ENCODE results near the gene LACTBL1.
"Not testable (repeated sequence)": the region's sequence is repeated elsewhere in the genome, so short reads cannot be mapped to it uniquely, and the experiment has no call there.

The LACTBL1 gene, protein sequence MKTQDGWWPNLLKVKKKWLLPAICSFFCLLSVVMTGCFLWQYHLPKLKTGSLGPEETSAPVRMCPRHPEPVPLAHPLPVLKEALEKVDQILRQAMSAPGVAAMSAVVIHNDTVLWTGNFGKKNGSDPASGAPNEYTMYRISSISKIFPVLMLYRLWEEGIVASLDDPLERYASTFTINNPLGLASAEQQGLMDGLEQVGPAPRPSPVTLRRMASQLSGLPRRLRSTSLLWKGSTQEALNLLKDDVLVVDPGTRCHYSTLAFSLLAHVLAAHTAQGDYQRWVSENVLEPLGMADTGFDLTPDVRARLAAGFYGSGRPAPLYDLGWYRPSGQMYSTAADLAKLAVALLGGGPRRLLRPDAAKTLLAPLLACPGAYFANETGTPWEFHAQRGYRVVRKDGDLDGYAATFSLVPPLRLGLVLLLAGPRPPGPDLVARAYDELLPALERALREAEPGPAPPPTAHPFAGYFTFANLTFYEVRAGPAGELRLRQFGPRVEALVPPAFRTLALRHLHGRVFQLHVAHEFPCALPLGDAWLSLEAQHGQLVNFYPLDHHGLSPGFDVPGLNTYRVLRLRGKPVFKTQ

DNA sequence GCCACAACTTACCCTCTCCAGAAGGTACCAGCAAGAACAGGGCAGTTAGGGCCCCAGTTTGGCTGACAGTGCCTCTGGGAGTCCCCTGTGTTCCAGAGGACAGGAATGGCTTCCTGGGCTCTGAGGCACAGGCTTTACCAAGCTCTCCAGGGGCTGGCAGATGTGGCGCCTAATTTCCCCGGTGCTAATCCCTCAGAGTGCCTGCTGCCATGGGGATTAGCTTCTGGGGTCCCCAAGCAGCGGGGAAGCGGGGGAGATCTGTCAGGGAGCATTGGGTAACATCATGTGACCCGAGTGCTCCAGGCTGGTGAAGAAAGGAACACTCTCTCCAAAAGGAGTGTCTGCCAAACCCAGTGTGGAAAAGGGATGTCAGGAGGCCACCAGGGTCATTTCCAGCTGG, at the start of gene LACTBL1:
LACTBL1 (minus strand) TSS at position 107 of the 400 bp plus-strand sequence. CDS start 550 bp downstream, outside the sequence.
- no peak for DNase-seq (ENCODE audit: low read depth)
- H3K4me3 ChIP-seq (ENCODE audit: low read depth, low read length), result no peak within 1 kb of the TSS

DNA sequence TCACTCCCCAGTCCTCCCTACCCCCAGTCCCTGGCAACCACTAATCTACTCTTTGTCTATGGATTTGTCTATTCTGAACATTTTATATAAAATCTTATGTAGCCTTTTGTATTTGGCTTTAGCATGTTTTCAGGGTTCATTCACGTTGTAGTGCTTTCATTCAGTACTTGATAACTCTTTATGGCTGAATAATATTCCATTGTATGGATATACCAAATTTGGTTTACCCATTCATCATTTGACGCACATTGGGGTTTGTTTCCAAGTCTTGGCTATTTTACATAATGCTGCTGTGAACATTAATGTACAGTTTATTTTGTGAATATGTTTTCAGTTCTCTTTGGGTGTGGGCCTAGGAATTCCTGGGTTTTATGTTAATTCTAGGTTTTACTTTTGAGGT, 49.2 kb upstream of the LACTBL1 start:
- DNase-seq (ENCODE audit: low read depth), result no peak
- H3K4me3 ChIP-seq (ENCODE audit: low read depth, low read length), result no peak overlapping the region

DNA sequence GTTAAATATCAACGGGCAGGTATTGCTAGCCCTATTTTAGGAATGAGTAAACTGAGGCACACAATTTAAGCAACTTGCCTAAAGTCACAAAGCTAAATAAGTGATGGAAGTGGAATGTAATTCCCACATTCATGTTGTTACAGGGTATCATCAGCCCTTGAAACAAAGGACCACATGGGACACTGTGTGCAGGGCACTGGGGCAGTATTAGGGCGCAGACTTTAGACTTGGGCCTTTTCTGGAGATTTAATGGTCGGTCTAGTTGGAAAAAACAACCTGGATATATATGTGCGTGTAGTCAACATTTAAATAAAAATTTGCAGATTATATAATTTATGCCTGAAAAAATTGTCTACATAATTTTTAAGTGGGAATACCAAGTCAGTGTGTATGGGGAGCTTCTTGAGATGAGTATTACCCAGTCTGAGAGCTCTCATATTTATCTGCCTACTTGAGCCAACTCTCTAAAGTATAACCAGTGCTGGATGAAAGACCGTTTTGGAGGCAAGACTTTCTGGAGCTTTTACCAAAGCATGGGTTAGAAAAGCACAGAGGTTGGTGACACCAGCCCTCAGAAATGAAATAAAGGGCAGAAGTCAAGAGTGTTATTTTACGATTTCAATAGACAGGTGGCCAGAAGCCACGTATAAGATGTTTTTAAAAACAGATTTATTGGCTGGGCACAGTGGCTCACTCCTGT, 48.2 kb upstream of the LACTBL1 start:
- no peak for DNase-seq (ENCODE audit: low read depth)
- H3K4me3 ChIP-seq (ENCODE audit: low read depth, low read length), result peak overlapping the region; percentile 76

DNA sequence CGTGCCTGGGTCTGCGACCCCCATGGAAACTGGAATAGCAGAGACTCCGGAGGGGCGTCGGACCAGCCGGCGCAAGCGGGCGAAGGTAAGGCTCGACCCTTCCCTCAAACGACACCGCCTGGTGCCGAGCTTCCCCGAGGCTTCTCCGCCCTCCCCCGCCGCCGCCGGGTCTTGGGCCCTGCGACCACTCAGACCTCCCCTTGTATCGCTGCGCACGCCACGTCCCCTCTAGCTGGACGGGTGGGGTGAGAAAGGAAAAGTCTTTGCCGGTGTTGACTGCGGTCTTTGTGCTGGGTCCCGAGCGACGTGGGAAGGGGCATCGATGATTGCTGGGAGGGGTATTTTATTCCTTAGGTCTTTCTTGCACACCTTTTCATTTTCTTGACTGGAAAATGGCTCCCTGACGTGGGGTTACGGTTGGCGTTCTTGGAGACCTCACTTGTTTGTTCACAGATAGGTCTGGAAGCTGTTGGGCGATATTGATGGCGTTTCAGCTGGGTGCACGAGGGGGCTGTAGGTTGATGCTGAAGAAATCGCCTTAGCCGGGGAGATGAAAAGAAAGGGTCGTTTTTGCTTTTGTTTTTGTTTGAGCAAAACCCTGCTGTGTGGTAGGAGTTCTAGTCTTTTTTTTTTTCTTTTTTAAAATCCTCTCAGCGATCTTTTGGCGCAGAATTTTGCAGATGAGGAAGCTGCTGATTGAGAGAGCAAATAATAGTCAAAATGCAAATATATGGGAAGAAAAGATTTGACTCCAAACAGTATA, 47.4 kb upstream of the LACTBL1 start:
- DNase-seq (ENCODE audit: low read depth), result no peak
- peak overlapping the region; percentile 76 for H3K4me3 ChIP-seq (ENCODE audit: low read depth, low read length)

DNA sequence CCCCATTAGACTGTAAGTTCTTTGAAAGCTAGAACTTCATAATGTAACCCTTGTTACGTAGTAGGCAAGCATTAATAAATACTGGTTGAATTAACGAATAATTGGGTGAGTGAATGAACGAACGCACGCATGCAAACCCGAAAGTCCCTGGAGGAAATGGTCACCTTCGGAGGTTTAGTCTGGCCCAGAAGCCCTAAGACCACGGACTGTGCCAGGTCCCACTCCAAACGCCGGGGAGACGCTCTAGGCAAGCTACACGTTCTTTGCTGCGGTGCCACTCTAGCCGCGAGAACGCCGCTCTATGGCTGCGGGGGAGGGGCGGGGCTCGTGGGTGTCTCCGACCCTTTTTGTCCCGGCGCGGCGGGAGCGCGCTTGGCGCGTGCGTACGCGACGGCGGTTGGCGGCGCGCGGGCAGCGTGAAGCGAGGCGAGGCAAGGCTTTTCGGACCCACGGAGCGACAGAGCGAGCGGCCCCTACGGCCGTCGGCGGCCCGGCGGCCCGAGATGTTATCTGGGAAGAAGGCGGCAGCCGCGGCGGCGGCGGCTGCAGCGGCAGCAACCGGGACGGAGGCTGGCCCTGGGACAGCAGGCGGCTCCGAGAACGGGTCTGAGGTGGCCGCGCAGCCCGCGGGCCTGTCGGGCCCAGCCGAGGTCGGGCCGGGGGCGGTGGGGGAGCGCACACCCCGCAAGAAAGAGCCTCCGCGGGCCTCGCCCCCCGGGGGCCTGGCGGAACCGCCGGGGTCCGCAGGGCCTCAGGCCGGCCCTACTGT, 46.6 kb upstream of the LACTBL1 start, which contains the start of gene KDM1A:
KDM1A (plus strand) TSS at position 375 of the 769 bp plus-strand sequence; CDS start at position 504, 129 bp downstream.
- peak; percentile 94 for DNase-seq (ENCODE audit: low read depth)
- H3K4me3 ChIP-seq (ENCODE audit: low read depth, low read length), result peak within 1 kb of the TSS; percentile 76

DNA sequence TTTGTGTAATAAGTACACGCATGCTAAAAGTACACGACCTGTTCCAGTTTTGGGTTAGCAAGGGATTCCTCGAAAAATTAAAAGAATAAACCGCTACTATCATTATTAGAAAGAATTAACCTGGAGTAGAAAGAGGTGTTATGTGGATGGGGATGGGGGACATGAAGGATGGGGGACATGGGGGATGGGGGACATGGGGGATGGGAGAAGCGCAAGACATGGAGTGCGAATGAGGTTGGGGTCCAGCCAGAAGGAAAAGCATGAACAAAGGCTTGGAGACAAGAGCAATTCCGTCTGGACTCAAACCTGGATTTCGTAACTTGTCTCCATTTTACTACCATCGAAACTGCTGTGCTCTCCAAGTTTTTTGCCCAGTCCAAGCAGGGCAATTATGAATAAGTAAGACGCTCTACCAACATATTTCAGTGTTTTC, 46.0 kb upstream of the LACTBL1 start:
- peak overlapping the region; percentile 76 for H3K4me3 ChIP-seq (ENCODE audit: low read depth, low read length)
- no peak for DNase-seq (ENCODE audit: low read depth)

DNA sequence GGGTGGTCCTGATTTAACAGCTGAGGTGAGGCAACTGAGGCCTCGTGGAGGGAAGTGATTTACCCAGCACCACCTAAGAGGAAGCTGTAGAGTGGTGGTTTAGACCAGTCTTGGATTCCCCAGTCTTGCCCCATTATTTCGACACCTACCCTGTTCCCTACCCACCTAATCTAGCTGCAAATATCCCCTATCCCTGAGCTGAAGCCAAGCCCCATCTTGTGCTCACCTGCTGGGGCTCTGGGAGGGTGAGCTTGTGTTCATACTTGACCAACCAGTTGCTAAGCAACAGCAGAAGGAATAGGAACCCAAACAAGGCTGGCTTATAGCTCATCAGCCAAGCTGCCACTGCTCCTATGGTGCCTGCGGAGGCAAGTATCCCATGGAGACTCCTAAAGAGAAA, 41.0 kb upstream of the LACTBL1 start:
- H3K4me3 ChIP-seq (ENCODE audit: low read depth, low read length), result no peak overlapping the region
- DNase-seq (ENCODE audit: low read depth), result no peak

DNA sequence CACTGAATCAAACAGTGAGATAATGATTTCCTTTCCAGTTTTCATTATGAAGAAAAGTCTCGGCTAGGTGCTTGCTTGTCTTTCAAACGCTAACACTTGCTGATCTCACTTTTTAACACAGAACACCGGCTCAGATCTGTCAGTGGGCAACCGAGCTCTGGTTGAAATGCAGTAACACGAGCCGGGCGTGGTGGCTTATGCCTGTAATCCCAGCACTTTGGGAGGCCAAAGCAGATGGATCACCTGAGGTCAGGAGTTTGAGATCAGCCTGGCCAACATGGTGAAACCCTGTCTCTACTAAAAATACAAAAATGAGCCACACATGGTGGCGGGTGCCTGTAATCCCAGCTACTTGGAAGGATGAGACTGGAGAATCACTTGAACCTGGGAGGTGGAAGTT, 37.4 kb upstream of the LACTBL1 start:
- not testable (repeated sequence) for DNase-seq (ENCODE audit: low read depth); H3K4me3 ChIP-seq (ENCODE audit: low read depth, low read length)

DNA sequence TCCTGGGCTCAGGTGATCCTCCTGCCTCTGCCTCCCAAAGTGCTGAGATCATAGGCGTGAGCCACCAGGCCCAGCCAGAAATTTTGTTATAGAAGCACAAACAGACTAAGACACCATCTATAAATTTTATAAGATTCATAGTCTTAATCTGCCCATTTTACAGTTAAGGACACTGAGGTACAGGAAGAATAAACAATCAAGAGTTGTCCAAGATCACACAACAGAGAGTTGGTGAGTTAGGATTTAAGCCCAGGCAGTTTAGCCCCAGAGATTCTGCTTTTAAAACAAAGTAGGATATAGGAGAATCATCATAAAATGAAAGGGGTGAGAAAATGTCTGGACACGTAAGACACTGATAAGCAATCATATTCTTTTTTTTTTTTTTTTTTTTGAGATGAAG, 36.2 kb upstream of the LACTBL1 start:
- no peak for DNase-seq (ENCODE audit: low read depth)
- H3K4me3 ChIP-seq (ENCODE audit: low read depth, low read length), result no peak overlapping the region

DNA sequence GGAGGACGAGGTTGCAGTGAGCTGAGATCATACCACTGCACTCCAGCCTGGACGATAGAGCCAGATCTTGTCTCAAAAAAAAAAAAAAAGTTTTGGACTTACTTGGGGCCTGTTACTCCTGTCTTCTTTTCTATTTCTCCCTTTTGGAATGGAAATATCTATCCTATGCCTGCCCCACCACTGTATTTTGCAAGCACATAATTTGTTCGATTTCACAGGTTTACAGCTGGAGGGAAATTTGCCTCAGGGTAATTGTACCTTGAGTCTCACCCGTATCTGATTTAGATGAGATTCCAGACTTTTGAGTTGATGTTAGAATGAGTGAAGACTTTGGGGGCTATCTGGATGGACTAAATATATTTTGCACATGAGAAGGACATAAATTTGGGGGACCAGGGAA, 34.4 kb upstream of the LACTBL1 start:
- H3K4me3 ChIP-seq (ENCODE audit: low read depth, low read length), result no peak overlapping the region
- DNase-seq (ENCODE audit: low read depth), result no peak

DNA sequence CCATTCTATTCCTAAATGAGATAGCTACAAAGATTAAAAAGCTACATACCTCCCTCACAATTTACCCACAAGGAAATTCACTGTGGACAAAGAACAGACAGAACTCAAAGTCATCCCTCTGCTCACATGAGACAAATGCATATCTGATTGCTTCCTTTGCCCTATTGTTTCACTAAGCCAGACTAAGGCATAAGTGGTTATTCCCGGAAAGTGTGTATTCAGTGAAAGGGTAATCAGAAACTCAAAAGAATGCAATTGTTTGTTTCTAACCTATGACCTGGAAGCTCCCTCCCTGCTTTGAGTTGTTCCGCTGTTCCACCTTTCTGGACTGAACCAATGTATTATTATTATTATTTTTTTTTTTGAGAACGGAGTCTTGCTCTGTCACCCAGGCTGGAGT, 32.1 kb upstream of the LACTBL1 start:
- not testable (repeated sequence) for H3K4me3 ChIP-seq (ENCODE audit: low read depth, low read length); DNase-seq (ENCODE audit: low read depth)

DNA sequence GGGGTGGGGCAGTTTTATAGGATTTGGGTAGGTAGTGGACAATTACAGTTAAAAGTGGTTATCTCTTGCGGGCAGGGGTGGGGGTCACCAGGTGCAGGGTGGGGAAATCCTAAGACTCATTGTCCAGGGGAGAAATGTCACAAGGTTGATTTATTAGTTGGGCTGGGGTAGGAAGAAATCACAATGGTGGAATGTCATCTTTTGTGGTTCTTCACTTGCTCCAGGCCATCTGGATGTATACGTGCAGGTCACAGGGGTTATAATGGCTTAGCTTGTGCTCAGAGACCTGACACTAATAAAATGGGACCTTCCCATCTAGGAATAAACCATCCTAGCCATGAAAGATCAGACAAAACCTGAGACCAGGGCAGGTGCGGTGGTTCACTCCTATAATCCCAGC, 31.4 kb upstream of the LACTBL1 start:
- H3K4me3 ChIP-seq (ENCODE audit: low read depth, low read length), result no peak overlapping the region
- DNase-seq (ENCODE audit: low read depth), result no peak

DNA sequence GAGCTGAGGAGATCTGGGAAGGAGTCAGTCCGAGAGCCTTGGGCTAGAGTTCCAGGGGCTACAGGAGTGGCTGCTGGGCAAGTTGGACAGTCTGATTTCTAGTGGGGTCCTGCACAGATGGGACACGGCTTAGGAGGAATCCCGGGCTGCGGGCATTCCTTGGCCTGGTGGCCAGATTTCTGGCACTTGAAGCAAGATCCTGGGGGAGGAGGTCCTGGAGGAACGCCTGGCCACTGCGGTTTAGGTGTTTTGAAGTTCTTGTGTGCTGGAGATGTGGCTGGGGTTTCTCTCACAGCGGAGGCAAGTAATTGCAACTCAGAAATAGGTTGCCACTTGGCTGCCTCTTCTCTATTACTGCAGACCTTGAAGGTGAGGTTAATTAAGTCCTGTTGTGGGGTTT, 29.6 kb upstream of the LACTBL1 start:
- H3K4me3 ChIP-seq (ENCODE audit: low read depth, low read length); DNase-seq (ENCODE audit: low read depth): not testable (repeated sequence)

DNA sequence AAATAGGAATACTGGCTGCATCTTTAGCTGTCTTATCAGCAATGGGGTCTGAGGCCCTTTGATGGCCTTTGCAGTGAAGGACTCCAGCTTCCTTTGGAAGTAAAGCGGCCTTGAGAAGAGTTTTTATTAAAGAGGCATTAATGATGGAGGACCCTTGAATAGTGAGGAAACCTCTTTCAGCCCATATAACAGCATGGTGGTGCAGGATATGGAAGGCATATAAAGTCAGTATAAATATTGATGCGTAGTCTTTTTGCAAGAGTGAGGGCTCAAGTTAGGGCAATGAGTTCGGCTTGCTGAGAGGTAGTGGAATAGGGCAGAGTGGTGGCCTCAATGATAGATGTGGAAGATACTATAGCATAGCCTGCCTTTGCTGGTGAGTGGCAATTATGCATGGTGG, 27.5 kb upstream of the LACTBL1 start:
- DNase-seq (ENCODE audit: low read depth); H3K4me3 ChIP-seq (ENCODE audit: low read depth, low read length): not testable (repeated sequence)

DNA sequence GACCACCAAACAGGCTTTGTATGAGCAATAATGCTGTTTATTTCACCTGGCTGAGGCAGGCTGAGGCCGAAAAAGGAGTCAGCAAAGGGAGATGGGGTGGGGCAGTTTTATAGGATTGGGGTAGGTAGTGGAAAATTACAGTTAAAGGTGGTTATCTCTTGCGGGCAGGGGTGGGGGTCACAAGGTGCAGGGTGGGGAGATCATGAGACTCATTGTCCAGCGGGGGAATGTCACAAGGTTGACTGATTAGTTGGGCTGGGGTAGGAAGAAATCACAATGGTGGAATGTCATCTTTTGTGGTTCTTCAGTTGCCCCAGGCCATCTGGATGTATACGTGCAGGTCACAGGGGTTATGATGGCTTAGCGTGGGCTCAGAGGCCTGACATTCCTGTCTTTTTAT, 24.9 kb upstream of the LACTBL1 start:
- not testable (repeated sequence) for H3K4me3 ChIP-seq (ENCODE audit: low read depth, low read length); DNase-seq (ENCODE audit: low read depth)

DNA sequence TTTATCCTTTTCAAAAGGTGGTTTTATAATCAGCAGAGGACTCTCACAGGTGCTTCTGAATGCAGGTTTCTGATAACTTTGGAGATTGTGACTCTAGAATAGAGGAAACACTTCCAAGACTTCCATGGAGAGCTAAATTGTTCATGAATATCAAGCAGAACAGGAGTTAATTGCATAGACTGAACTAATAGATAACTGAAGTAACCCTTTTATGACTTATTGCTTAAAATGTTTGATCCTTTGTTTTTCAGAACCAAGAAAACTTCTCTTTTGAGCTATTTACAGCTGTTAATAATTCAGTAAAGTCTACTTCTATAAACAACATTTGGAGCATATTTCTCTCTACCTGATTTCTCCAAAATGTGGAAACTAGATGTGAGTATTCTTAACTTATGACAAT, 23.1 kb upstream of the LACTBL1 start:
- no peak overlapping the region for H3K4me3 ChIP-seq (ENCODE audit: low read depth, low read length)
- no peak for DNase-seq (ENCODE audit: low read depth)

DNA sequence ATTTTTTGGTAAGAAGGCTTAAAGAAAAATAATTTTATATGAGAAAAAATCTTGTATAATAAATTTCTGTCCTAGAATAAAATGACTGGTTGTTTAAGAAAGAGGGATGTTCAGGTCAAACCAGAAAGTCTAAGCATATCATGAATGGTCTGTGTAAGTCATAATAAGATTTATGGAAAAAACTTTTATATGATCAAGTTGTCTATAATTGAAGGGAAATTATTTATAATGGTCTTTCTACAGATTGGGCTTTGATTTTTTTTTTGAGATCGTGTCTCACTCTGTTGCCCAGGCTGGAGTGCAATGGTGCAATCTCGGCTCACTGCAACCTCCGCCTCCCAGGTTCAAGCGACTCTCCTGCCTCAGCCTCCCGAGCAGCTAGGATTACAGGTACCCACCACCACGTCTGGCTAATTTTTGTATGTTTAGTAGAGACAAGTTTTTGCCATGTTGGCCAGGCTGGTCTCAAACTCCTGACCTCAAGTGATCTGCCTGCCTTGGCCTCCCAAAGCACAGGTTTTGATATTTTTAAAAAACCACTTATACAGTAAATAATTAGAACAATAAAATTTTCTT, 20.6 kb upstream of the LACTBL1 start:
- H3K4me3 ChIP-seq (ENCODE audit: low read depth, low read length); DNase-seq (ENCODE audit: low read depth): not testable (repeated sequence)

DNA sequence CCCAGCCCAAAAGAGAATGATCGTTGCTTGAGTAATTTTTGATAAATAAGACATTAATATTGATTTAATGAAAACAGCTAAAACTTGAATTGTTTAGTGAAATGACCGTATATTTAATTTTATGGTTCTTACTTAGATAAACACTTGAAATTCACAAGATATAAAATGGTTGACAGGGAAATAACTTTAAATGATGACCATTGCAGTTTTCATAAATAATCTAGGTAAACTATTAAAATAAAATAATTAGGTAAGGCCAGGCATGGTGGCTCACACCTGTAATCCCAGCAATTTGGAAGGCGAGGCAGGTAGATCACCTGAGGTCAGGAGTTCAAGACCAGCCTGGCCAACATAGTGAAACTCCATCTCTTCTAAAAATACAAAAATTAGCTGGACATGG, 19.7 kb upstream of the LACTBL1 start:
- not testable (repeated sequence) for H3K4me3 ChIP-seq (ENCODE audit: low read depth, low read length); DNase-seq (ENCODE audit: low read depth)

DNA sequence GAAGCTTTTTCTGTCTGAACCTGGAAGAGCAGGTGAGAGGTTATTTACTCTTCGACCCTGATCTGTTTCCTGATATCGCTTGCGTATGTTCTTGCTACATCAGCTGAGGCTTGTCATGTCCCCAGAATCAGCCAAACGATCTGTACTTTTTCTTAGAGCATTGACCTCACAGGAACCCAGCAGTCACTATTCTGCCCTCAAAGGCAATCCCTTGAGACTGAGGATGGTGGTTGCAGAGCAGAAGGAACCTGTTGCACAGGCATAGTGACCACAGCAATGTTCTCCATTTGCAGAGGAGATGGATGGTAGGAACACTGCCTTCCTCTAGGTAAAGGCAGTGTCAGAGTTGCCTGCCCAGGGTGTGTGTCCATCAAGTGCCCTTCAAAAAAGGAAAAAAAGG, 11.3 kb upstream of the LACTBL1 start:
- no peak overlapping the region for H3K4me3 ChIP-seq (ENCODE audit: low read depth, low read length)
- DNase-seq (ENCODE audit: low read depth), result no peak

All from skeletal muscle cell (primary cell).